Adipocyte (in vitro differentiated cells): ENCODE data around the gene EFHD2.

Source experiments
- DNase-seq: peaks from one replicate; pipeline ENCODE4 v3.0.0-alpha.2; 2015; ENCODE audit warnings: low read depth
- H3K27me3 ChIP-seq: replicated peaks from 2 replicates; pipeline ENCODE4 v1.7.0; 2013; ENCODE audit warnings: mild to moderate bottlenecking, low read length, moderate library complexity; ENCODE audit not compliant: control insufficient read depth, insufficient read depth
- H3K36me3 ChIP-seq: 2 replicates; pipeline ENCODE4 v1.7.0; 2013; ENCODE audit warnings: low read length, mild to moderate bottlenecking, moderate library complexity; ENCODE audit not compliant: control insufficient read depth, insufficient read depth, severe bottlenecking
- H3K4me1 ChIP-seq: 2 replicates; pipeline ENCODE4 v1.7.0; 2013; ENCODE audit warnings: mild to moderate bottlenecking, low read length, moderate library complexity; ENCODE audit not compliant: control insufficient read depth, insufficient read depth
- H3K4me3 ChIP-seq: 2 replicates; pipeline ENCODE4 v1.7.0; 2013; ENCODE audit warnings: mild to moderate bottlenecking, low read length, moderate library complexity
- H3K9ac ChIP-seq: 2 replicates; pipeline ENCODE4 v1.7.0; 2013; ENCODE audit warnings: mild to moderate bottlenecking, low read length, moderate library complexity
- H3K9me3 ChIP-seq: 2 replicates; pipeline ENCODE4 v1.7.0; 2013; ENCODE audit warnings: mild to moderate bottlenecking, low read length, moderate library complexity; ENCODE audit not compliant: control insufficient read depth

EFHD2 gene

GRCh38 chr1:15405106-15405850 is 4.4 kb upstream of the EFHD2 start:
- H3K27me3 ChIP-seq, result no peaks in the 10 kb centered on the region
- DNase-seq, result no peak
- no peak overlapping the region for H3K4me3 ChIP-seq
- no peaks in the 10 kb centered on the region for H3K36me3 ChIP-seq
- H3K4me1 ChIP-seq, result peaks cover 19% of the 10 kb centered on the region
- H3K9me3 ChIP-seq, result peaks cover 4% of the 10 kb centered on the region
- no peak overlapping the region for H3K9ac ChIP-seq

- H3K27me3 ChIP-seq, result no peaks in the 10 kb centered on the region
- H3K4me3 ChIP-seq, result peak overlapping the region; percentile 20
- peak; percentile 88 for DNase-seq
- no peaks in the 10 kb centered on the region for H3K9me3 ChIP-seq
- peaks cover 30% of the 10 kb centered on the region for H3K4me1 ChIP-seq
- no peaks in the 10 kb centered on the region for H3K36me3 ChIP-seq
- no peak overlapping the region for H3K9ac ChIP-seq
Observed at GRCh38 chr1:15406614-15407559, 2.8 kb upstream of the EFHD2 start.

GRCh38 chr1:15407580-15407979 is 2.1 kb upstream of the EFHD2 start:
- Histone ChIP-seq H3K9me3 (no peaks in the 10 kb centered on the region), H3K27me3 (no peaks in the 10 kb centered on the region), H3K4me1 (peaks cover 32% of the 10 kb centered on the region), H3K4me3 (peak overlapping the region; percentile 20), H3K36me3 (no peaks in the 10 kb centered on the region), H3K9ac (no peak overlapping the region)
- DNase-seq, result no peak

DNA sequence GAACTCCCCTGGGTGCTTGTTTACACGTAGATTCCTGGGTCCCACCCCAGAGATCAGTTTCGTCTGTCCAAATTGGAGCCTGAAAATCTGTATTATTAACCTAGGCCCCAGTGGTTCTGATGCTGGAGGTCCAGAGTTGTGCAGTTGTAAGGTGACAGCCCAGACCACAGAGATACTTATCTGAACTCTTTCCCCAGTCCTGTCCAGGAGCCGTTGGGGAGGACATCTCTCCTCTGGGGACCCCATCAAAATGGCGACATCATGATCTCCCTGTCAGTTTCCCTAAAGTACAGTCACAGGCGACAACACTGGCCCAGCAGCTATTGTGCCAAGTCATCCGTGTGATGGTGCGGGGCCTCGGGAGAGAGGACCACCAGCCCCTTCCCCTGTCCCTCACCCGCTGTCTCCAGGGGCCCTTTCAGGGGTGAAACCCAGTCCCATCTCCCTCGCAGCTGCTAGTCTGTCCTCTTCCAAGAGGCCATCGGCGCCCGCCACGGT is 749 bp upstream of the EFHD2 start:
- peak overlapping the region; percentile 85 for H3K4me3 ChIP-seq
- no peaks in the 10 kb centered on the region for H3K36me3 ChIP-seq
- peak overlapping the region; percentile 86 for H3K9ac ChIP-seq
- no peaks in the 10 kb centered on the region for H3K27me3 ChIP-seq
- DNase-seq, result no peak
- peaks cover 32% of the 10 kb centered on the region for H3K4me1 ChIP-seq
- no peaks in the 10 kb centered on the region for H3K9me3 ChIP-seq

DNA sequence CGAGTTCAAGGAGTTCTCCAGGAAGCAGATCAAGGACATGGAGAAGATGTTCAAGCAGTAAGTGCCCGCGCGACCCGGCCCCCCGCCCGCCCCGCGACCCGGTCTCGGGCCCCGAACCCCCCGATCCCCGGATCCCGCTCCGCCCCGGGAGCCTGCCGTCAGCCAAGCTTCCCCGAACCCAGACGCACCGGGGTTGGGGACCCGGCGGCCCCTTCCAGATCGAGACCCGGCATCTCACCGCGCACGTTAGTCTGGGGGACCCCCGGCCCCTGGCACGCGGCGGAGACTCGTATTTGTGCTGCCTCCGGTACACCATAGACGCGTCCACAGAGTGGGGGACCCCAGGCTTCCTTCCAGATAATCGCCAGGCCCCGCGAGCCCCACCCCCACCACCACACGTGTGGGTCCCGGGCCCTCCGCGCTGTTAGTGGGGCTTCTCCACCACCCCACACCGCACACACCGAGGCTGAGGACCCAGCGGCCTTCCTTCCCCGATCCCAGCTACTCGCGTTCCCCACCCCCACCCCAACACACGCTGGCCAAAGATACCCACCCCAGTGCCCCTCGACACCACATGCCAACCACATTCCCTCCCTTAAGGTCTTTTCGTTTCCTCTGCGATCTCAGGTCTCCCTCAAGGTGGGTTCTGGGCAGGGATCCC is 665 bp downstream of the EFHD2 start:
- peak overlapping the region; percentile 86 for H3K9ac ChIP-seq
- peaks cover 32% of the 10 kb centered on the region for H3K4me1 ChIP-seq
- H3K27me3 ChIP-seq, result no peaks in the 10 kb centered on the region
- H3K9me3 ChIP-seq, result no peaks in the 10 kb centered on the region
- no peaks in the 10 kb centered on the region for H3K36me3 ChIP-seq
- peak; percentile 44 for DNase-seq
- H3K4me3 ChIP-seq, result peak overlapping the region; percentile 85

DNA sequence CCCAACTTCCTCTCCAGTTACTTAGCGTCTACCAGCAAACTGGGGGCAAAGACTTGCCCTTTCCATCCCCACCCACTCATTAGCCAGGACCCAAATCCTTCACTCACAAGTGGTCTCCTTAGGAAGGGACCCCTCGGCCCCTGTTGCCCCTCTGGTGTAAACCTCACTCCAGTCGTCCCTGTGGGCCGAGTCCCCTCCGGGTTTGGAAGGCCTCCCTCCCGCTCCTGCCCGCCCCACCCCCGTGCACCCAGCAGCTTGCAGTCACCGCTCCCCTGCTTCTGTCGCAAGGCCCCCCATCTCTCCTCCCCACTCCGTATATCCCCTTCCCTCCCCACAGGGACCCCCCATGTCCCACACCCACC is 1.2 kb downstream of the EFHD2 start:
- no peak for DNase-seq
- Histone ChIP-seq H3K9me3 (no peaks in the 10 kb centered on the region), H3K36me3 (no peaks in the 10 kb centered on the region), H3K27me3 (no peaks in the 10 kb centered on the region), H3K9ac (peak overlapping the region; percentile 86), H3K4me3 (peak overlapping the region; percentile 85), H3K4me1 (peaks cover 32% of the 10 kb centered on the region)

- peak; percentile 22 for DNase-seq
- Histone ChIP-seq H3K4me3 (peak overlapping the region; percentile 85), H3K36me3 (no peaks in the 10 kb centered on the region), H3K9ac (no peak overlapping the region), H3K4me1 (peaks cover 36% of the 10 kb centered on the region), H3K9me3 (no peaks in the 10 kb centered on the region), H3K27me3 (no peaks in the 10 kb centered on the region)
Observed at GRCh38 chr1:15411593-15412137, 2.0 kb downstream of the EFHD2 start.

DNA sequence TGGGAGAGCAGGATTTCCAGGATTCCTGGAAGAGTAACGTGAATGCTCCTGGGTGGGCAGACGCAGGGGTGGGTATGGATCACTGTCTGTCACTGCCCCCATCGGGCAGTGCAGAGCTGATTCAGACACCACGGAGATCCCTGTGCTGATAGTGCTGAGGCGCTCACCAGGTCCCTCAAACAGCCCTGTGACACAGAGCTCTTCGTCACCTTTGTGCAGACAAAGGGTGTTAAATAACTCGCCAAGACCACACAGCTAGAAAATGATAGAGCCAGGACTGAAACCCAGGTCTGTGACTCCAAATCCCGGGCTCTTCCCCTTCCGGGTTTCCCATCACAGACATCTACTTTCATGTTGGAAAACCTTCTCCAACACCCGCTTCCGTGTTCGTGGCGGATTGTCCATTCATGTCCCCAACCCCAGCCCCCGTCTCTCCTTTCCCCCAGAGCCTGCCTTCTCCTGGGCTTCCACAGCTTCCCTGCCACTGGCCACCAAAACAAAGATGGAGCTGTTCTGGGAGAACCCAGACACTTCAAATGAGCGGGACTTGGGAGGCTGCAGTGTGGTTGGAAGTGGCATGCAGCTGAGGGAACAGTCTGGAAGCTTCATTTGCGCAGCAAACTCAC is 2.6 kb downstream of the EFHD2 start:
- Histone ChIP-seq H3K27me3 (no peaks in the 10 kb centered on the region), H3K4me1 (peaks cover 31% of the 10 kb centered on the region), H3K9ac (no peak overlapping the region), H3K9me3 (no peaks in the 10 kb centered on the region), H3K36me3 (no peaks in the 10 kb centered on the region), H3K4me3 (no peak overlapping the region)
- DNase-seq, result no peak

- H3K4me3 ChIP-seq, result no peak overlapping the region
- no peak for DNase-seq
- no peak overlapping the region for H3K9ac ChIP-seq
- no peaks in the 10 kb centered on the region for H3K9me3 ChIP-seq
- no peaks in the 10 kb centered on the region for H3K27me3 ChIP-seq
- peaks cover 30% of the 10 kb centered on the region for H3K4me1 ChIP-seq
- no peaks in the 10 kb centered on the region for H3K36me3 ChIP-seq
Observed at GRCh38 chr1:15412843-15413242, 3.2 kb downstream of the EFHD2 start.

- no peak overlapping the region for H3K4me3 ChIP-seq
- no peaks in the 10 kb centered on the region for H3K36me3 ChIP-seq
- no peaks in the 10 kb centered on the region for H3K9me3 ChIP-seq
- no peaks in the 10 kb centered on the region for H3K27me3 ChIP-seq
- DNase-seq, result no peak
- H3K4me1 ChIP-seq, result peaks cover 28% of the 10 kb centered on the region
- H3K9ac ChIP-seq, result no peak overlapping the region
Observed at GRCh38 chr1:15413563-15414444, 4.1 kb downstream of the EFHD2 start.
